ENCODE results near the gene SLC23A1.

The SLC23A1 gene

GRCh38 chr5:139416651-139417050, 33.6 kb upstream of the SLC23A1 start:
- peaks cover 25 to 73% of the 10 kb centered on the region in 2 experiments for H3K36me3 ChIP-seq (ENCODE audit: control insufficient read depth in 2 of 2, insufficient read depth in 1 of 2, low read length in 2 of 2)
- H3K4me3 ChIP-seq (ENCODE audit: low read depth, low read length) = no peak overlapping the region
- H3K27ac ChIP-seq (ENCODE audit: extremely low read depth, low read depth, low read length) = no peak overlapping the region
- peaks cover 3% of the 10 kb centered on the region; the same call in 1 of the 2 replicates for H3K4me1 ChIP-seq (ENCODE audit: control insufficient read depth, insufficient read depth, low read length)
- ChIA-PET POLR2A (interaction anchor here (0.5 kb wide), 1 partner anchor 34 kb away, joined by 5 read pairs; no protein-coding TSS in a partner anchor), CTCF (no interaction called here)
- peak; percentile 28; the same call in 1 of the 2 replicates for TF ChIP-seq ZFHX2 (tag by site-specific recombination; conservative IDR thresholded peaks at IDR 0.05)
- no peak for TF ChIP-seq ZNF146 (tag by site-specific recombination; IDR thresholded peaks at IDR 0.05)
- no peak for TF ChIP-seq ZNF501 (tag by site-specific recombination; IDR thresholded peaks at IDR 0.05)
- no peaks in the 10 kb centered on the region for H3K9me3 ChIP-seq (ENCODE audit: control insufficient read depth, insufficient read depth, low read depth, low read length)

GRCh38 chr5:139415869-139416268, 32.8 kb upstream of the SLC23A1 start:
- Histone ChIP-seq H3K4me1 (ENCODE audit: control insufficient read depth, insufficient read depth, low read length) (peaks cover 3% of the 10 kb centered on the region; the same call in 1 of the 2 replicates), H3K27ac (ENCODE audit: extremely low read depth, low read depth, low read length) (no peak overlapping the region), H3K4me3 (ENCODE audit: low read depth, low read length) (no peak overlapping the region), H3K36me3 (ENCODE audit: control insufficient read depth in 2 of 2, insufficient read depth in 1 of 2, low read length in 2 of 2) (peaks cover 17 to 74% of the 10 kb centered on the region in 2 experiments), H3K9me3 (ENCODE audit: control insufficient read depth, insufficient read depth, low read depth, low read length) (no peaks in the 10 kb centered on the region)
- POLR2A ChIA-PET = interaction anchor here (0.5 kb wide), 1 partner anchor 33 kb away, joined by 5 read pairs; no protein-coding TSS in a partner anchor
- CTCF ChIA-PET = interaction anchor here (2.6 kb wide), 1 partner anchor 98 kb away, joined by 9 read pairs; no protein-coding TSS in a partner anchor
- no peak for TF ChIP-seq ZSCAN23 (tag by site-specific recombination; IDR thresholded peaks at IDR 0.05)

- POLR2A ChIA-PET = no interaction called here
- Histone ChIP-seq H3K36me3 (ENCODE audit: control insufficient read depth in 2 of 2, insufficient read depth in 1 of 2, low read length in 2 of 2) (peaks cover 13 to 69% of the 10 kb centered on the region in 2 experiments), H3K4me3 (ENCODE audit: low read depth, low read length) (no peak overlapping the region), H3K27ac (ENCODE audit: extremely low read depth, low read depth, low read length) (no peak overlapping the region), H3K4me1 (ENCODE audit: control insufficient read depth, insufficient read depth, low read length) (peaks cover 3% of the 10 kb centered on the region; the same call in 1 of the 2 replicates), H3K9me3 (ENCODE audit: control insufficient read depth, insufficient read depth, low read depth, low read length) (no peaks in the 10 kb centered on the region)
- CTCF ChIA-PET = interaction anchor here (0.6 to 2.6 kb wide), 3 partner anchors 13 to 365 kb away, joined by 3 to 9 read pairs (median 5); no protein-coding TSS in a partner anchor
- TF ChIP-seq ZNF837 (tag by site-specific recombination; IDR thresholded peaks at IDR 0.05) (no peak), KLF1 (tag by site-specific recombination; IDR thresholded peaks at IDR 0.05) (no peak), ZSCAN5A (tag by site-specific recombination; IDR thresholded peaks at IDR 0.05) (no peak), ZNF155 (tag by site-specific recombination; IDR thresholded peaks at IDR 0.05) (no peak), AEBP2 (tag by site-specific recombination; IDR thresholded peaks at IDR 0.05; ENCODE audit: borderline replicate concordance) (no peak), ZNF416 (tag by site-specific recombination; IDR thresholded peaks at IDR 0.05) (no peak), REST (tag by site-specific recombination; IDR thresholded peaks at IDR 0.05) (no peak), ZNF274 (IDR thresholded peaks at IDR 0.05; ENCODE audit: low read length) (no peak), ZNF274 (tag by site-specific recombination; IDR thresholded peaks at IDR 0.05; ENCODE audit: borderline replicate concordance) (no peak), MZF1 (tag by site-specific recombination; IDR thresholded peaks at IDR 0.05; ENCODE audit: borderline replicate concordance) (no peak), ZNF366 (tag by site-specific recombination; conservative IDR thresholded peaks at IDR 0.05) (no peak), ZNF174 (tag by site-specific recombination; IDR thresholded peaks at IDR 0.05) (no peak), ZNF121 (tag by site-specific recombination; IDR thresholded peaks at IDR 0.05) (no peak), ZNF404 (tag by site-specific recombination; IDR thresholded peaks at IDR 0.05) (no peak), ZNF645 (tag by site-specific recombination; IDR thresholded peaks at IDR 0.05) (no peak), ZNF175 (tag by site-specific recombination; IDR thresholded peaks at IDR 0.05) (no peak), ZBTB10 (tag by site-specific recombination; IDR thresholded peaks at IDR 0.05) (no peak)
These were observed 32.2 kb upstream of the SLC23A1 start for GRCh38 chr5:139415221-139415861.
